HT-29 (cell line): Measurements from ENCODE around the gene QARS1. TPM values are rescaled to one million over a fixed set of nuclear protein-coding genes. Genes with fewer than 3 reads are reported as not detected.

Experiments used
- DNase-seq: peaks from one replicate; pipeline ENCODE4 v3.0.0-alpha.2; 2015; ENCODE audit warnings: low spot score
- small RNA-seq: library from RNA; depleted of rRNA; stranded (forward); fragments of <200 nt; gene quantifications from one replicate; pipeline ENCODE3, GENCODE V24; 2014
- total RNA-seq: library from RNA; depleted of rRNA; stranded (reverse); fragments of >200 nt; shearing (Covaris generic); gene quantifications from 2 replicates; pipeline ENCODE4 v1.2.3, GENCODE V29; 2014; rRNA removed

The QARS1 gene
- total RNA-seq, 1 experiment from 2014 or later, result 291 TPM

DNA sequence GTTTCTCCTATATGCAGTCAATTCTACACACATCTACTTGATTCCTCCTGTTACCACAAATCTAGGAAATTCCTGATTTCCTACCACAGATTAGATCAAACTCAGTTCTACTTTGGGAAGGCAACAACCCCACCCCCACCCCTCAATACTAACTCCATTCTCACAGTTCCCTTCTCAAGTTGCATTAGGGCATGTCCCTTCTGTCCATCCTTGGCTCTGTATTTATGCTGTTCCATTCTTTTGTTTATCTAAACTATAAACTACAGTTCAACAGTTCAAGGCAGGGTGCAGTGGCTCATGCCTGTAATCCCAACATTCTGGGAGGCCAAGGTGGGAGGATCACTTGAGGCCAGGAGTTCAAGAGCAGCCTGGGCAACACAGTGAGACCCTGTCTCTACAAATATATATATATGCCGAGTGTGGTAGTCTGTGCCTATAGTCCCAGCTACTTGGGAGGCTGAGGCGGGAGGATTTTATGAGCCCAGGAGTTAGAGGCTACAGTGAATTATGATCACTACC is 50.2 kb downstream of the QARS1 start:
- DNase-seq, result no peak

DNA sequence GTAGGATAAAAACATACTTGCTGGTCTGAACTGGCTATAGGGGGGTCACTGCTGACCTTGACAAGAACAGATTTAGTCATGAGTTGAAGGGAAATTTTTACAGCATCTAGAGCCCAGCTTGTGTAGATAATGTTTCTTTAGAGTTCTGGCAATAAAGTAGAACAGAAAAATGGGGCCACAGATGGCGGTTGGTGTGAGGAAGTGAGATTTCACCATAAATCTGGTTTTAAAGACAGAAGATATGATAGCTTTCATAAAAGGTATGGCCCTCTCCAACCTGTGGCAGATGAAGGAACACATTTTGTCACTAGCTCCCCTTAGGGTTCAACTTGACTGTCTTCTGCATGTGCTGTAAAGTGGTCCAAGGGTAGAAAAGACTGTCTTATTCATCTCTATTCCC is 51.0 kb downstream of the QARS1 start:
- no peak for DNase-seq

Small RNA genes lying within 50 kb of the gene (small RNA-seq; reads per million reads assigned to genes)
- gene RN7SL182P, result not detected

Other genes starting within 250 kb of the QARS1 start
- gene SLC25A20, start 205.9 kb downstream of the QARS1 start, total RNA-seq, result 9.1 and 11.3 TPM in 2 replicates
- gene ARIH2, start 185.9 kb downstream of the QARS1 start, total RNA-seq, result 48.0 and 58.7 TPM in 2 replicates
- 61.2 and 67.7 TPM in 2 replicates for gene P4HTM, start 114.5 kb downstream of the QARS1 start, total RNA-seq
- gene WDR6, start 97.4 kb downstream of the QARS1 start, total RNA-seq, result 82.3 and 87.1 TPM in 2 replicates
- 42.2 and 45.4 TPM in 2 replicates for gene DALRD3, start 86.2 kb downstream of the QARS1 start, total RNA-seq
- gene NDUFAF3, start 82.6 kb downstream of the QARS1 start, total RNA-seq, result 254 and 271 TPM in 2 replicates
- 265 and 282 TPM in 2 replicates for gene IMPDH2, start 75.4 kb downstream of the QARS1 start, total RNA-seq
- 51.6 and 74.4 TPM in 2 replicates for gene QRICH1, start 10.7 kb downstream of the QARS1 start, total RNA-seq
- gene USP19, start 16.1 kb upstream of the QARS1 start, total RNA-seq, result 39.3 and 49.3 TPM in 2 replicates
- 49.5 and 56.8 TPM in 2 replicates for gene LAMB2, start 28.3 kb upstream of the QARS1 start, total RNA-seq
- gene CCDC71, start 61.6 kb upstream of the QARS1 start, total RNA-seq, result 12.4 and 19.5 TPM in 2 replicates
- gene KLHDC8B, start 66.8 kb upstream of the QARS1 start, total RNA-seq, result 0.42 TPM in 1 of 2 replicates, not detected in the other
- 1.3 and 3.8 TPM in 2 replicates for gene C3orf62, start 172.5 kb upstream of the QARS1 start, total RNA-seq
- gene USP4, start 235.3 kb upstream of the QARS1 start, total RNA-seq, result 8.0 and 14.7 TPM in 2 replicates